DMS79 treated with DMSO at 0.1 percent for 48 hours (cell line): ENCODE measurements around the gene MAIP1.
A peak's percentile ranks its signal among the peaks of the same experiment; 100 is the strongest.

ENCODE experiments used
- DNase-seq: peaks from one replicate; lab custom pipeline; 2025; lab: John Stamatoyannopoulos, UW

The MAIP1 gene

GRCh38 chr2:199950396-199950795 lies 5.0 kb upstream of the MAIP1 start:
- DNase-seq = no peak

- no peak for DNase-seq
Measured at GRCh38 chr2:199951023-199951422, 4.4 kb upstream of the MAIP1 start.

DNA sequence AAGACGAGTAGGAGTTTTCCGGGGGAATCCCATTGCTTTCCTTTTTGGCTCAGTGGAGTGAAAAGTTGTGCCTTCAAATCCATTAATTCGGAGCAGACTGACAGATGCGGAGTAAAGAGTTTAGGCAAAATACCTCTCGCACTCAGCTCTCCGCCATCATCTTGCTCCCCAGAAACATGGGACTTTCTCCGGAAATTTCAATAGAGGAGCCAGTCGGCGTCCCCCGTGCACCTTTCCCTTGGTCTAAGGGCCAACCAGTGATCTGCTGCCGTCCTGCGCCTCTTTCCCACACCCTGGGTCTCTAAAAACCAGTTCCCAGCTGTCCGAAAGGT lies 409 bp upstream of the MAIP1 start:
- peak; percentile 89 for DNase-seq

GRCh38 chr2:199956062-199956380 lies 639 bp downstream of the MAIP1 start:
- no peak for DNase-seq

- DNase-seq = no peak
Measured at GRCh38 chr2:199958014-199958413, 2.6 kb downstream of the MAIP1 start.

DNA sequence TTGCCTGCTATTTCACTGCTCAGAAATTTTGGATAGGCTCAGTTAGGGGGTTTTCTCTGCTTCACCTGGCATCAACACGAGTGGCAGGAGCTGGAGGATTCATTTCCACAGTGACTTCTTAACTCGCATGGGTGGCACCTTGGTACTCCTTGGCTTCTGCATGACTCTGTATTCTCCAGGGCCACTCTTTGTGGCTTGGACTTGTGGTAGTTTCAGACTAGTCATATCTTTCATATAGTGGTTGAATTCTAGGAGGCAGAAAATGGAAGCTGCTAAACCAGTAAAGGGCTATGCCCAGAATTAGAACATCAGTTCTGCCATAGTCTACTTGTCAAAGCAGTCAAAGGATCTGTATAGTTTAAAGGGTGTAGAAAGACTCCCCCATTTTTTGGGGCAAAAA lies 6.8 kb downstream of the MAIP1 start:
- no peak for DNase-seq

GRCh38 chr2:199966405-199966804 lies 11.0 kb downstream of the MAIP1 start:
- DNase-seq = no peak

GRCh38 chr2:199966976-199967375 lies 11.6 kb downstream of the MAIP1 start:
- no peak for DNase-seq

DNA sequence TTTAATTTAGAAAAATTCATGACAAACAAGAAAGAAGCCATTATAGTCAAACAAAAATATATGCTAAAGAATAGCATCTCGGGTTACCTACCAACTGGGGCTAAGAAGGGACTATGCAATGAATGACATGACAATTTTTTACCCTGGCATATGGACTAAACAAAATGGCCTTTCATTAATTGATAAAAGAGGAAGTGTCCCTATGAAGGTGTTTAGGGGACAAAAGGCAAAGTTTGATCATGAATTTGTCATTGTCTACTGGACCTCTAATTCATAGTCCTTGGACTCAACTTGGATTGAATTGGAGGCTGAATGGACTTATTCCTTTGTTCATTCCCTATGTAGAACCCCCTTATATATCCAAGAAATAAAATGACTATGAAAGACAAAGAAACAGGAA lies 12.7 kb downstream of the MAIP1 start:
- DNase-seq = no peak

GRCh38 chr2:199972088-199972626 lies 16.8 kb downstream of the MAIP1 start:
- DNase-seq = no peak

- DNase-seq = peak; percentile 43
Measured at GRCh38 chr2:199973703-199974102, 18.3 kb downstream of the MAIP1 start.

DNA sequence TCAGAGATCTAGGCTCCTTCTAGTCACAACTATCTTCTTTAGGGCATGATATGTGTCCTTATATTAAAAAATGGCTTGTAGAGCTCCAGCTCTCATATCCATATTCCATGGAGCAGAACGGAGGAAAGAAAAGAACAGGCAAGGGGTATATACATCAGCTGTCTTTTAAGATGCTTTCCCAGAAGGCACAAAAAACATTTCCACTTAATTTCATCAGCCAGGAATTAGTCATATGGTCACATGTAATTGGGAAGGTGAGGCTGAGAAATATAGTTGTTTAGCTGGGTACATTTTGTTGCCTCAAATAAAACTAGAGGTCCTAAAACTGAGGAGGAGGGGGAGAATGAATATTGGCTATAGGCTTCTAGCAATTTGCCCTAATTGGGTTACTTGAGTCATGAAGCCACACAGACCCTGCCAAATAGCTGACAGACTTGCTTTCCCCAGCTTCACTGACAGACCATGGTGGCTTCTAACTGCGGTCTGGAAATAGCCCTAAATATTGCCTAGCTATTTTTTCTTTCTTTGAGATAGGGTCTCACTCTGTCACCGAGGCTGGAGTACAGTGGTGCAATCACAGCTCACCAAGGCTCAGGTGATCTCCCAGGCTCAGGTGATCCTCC lies 20.0 kb downstream of the MAIP1 start:
- DNase-seq = no peak

- DNase-seq = no peak
Measured at GRCh38 chr2:199977984-199978415, 22.6 kb downstream of the MAIP1 start.

DNA sequence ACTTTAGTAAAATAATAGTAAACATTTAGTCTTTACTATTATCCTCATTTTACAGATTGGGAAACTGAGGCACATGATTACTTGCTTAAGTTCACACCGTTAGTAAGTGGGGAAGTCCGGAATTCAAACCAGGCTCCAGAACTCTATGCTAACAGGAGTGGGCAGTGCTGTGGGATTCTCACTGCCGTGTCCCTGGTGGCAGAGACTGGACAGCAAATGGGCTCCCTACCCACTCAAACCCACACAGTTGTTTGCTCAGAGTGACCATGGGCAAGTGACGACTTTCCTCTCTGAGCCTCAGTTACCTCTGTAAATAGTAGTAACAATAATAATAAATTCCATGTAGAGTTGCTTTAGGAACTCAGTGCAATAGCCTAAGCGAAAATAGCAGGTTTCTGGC lies 24.0 kb downstream of the MAIP1 start:
- no peak for DNase-seq

- peak; percentile 79 for DNase-seq
Measured at GRCh38 chr2:199979832-199980628, 24.6 kb downstream of the MAIP1 start.

- DNase-seq = peak; percentile 37
Measured at GRCh38 chr2:199982126-199982843, 26.9 kb downstream of the MAIP1 start.

GRCh38 chr2:199983534-199983933 lies 28.2 kb downstream of the MAIP1 start:
- no peak for DNase-seq

DNA sequence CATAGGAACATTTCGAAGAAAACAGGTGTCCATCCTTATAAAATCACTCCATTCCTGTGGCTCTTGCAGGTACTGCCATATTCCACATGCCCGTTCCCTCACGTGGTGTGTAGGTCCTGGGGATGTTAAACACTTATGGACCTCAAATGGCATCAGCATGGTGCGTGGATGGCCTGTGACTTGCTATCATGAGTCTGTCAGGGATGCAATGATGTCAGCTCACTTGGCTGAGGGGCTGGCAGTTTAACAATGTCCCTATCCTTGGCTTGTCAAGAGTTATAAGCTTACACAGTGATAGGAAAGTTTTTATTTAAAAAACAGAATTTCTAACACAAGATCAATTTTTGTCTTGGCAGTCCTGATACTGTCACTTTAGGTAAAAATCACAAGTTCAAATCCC lies 28.8 kb downstream of the MAIP1 start:
- no peak for DNase-seq

- no peak for DNase-seq
Measured at GRCh38 chr2:199984755-199985154, 29.4 kb downstream of the MAIP1 start.

DNA sequence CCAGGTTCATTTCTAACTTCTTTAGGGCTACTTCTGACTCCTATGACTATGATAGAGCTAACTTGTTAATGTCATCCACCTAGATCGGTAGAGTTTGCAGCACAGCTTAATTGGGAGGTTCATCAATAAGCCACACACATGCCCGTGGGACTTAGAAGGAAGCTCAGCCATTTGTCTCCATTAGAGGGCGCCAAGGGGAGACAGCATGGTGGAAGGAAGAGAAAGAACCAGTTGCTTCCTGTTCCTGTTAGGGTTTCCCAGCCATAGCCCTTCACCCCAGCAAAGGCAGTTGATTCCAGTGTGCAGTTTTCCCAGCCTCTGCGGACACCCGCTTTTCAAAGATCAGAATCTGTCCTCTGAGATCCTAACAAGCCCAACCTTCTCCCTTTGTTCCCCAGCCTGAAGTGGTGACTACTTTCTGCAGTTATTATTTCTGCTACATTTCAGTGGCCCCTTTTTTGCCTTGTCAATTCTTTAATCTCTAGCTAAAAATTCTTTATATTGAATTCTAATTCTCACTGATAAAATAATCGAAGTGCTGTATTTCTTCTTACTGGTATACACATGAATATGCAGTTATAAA lies 30.3 kb downstream of the MAIP1 start:
- DNase-seq = peak; percentile 3

DNA sequence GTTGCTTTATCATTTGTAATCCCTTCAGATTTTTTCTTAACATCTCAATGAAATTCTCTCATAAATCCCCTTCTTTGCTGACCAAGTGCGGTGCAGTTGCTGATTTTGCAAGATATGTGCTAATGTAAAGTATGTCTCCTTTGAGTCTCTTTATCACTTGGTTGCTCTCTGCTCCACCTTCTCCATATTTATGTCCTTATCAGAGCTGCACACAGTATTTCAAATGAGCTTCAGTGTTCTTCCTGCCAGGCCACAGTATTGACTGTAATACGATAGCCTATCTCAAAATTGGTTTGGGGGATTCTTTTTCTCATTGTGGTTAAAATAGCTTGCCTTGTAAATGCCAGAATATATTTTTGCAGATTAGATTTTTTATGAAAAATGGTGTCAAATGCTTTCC lies 32.2 kb downstream of the MAIP1 start:
- peak; percentile 47 for DNase-seq

DNA sequence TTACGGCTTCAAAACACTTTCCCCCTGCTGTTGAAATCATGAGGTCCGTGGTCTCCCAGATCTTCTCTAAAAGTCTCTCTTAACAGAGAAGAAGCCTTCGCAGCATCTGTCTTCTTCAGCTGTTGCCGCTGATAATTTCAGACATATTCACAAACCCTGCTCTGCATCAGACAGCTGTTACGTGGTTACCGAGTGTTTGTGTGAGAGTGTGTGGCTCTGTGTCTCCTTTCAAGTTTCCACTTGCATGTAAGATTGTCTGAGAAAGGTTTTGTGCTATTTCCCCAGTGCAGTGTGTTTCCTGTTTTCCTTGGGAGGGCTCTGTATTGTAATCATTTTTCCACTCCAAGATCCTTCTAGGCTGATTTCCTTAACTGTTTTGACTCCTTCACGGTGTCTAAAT lies 32.8 kb downstream of the MAIP1 start:
- DNase-seq = no peak

DNA sequence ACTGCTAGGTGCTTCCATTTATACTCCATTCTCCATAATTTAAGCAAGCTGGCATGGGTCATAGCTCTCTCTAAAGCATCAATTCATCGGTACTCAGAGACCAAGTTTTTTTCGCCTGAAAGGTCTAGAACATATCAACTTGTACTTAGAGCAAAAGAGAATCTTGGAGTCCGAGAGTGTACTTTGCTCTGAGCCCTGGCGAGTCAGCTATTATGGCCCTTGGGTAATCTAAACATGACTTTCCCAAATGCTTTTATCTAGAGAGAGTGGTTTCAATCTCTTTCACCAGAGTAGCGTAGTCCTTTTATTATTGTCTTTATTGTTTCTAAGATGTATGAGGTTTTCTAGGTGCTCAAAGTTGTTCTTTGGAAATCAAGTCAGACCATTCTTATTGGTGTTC lies 34.4 kb downstream of the MAIP1 start:
- DNase-seq = no peak
